K562 (cell line): ENCODE data around the gene TCF12. TPM values are rescaled to one million over a fixed set of nuclear protein-coding genes. Genes with fewer than 3 reads are reported as not detected.

Experiments
- ATAC-seq: fragments of 200-7000 bp; cut with Tn5 transposase; 3 replicates; pipeline ENCODE4 v1.9.1; 2020; ENCODE audit warnings: moderate library complexity
- BruUV-seq: library from RNA; stranded (reverse); fragments of 400-500 nt; replicated peaks from 2 replicates; lab custom pipeline; 2021; lab: Mats Ljungman, UMichigan
- CTCF ChIA-PET: fragments of 300-600 bp; formaldehyde crosslinking; extraction: SDS; loops from one replicate; lab custom pipeline; 2021; ENCODE audit warnings: low intra/inter-chr PET ratio; lab: Yijun Ruan, JAX
- POLR2A ChIA-PET: fragments of 300-600, 350-650 bp; sonication (Branson Sonifier 250); formaldehyde crosslinking; extraction: SDS; loops from one replicate; lab custom pipeline; 2021; ENCODE audit warnings: antibody characterized with exemption, inconsistent platforms; lab: Yijun Ruan, JAX
- DNase-seq, 4 experiments: peaks; one replicate each; pipeline versions ENCODE4 v3.0.0 to v3.0.0-alpha.2; 2011 to 2018; ENCODE audit warnings: low spot score in 3 of 4, mixed read lengths in 3 of 4; ENCODE audit errors: extremely low read depth in 1 of 4
- FAIRE-seq: peaks from 2 replicates; lab custom pipeline; 2011; peaks lifted over from hg19 to GRCh38; lab: Jason Lieb, UNC
- H2AFZ ChIP-seq: 2 replicates; pipeline ENCODE4 v1.6.0; 2011; ENCODE audit warnings: low read depth, low read length, control low read depth, inconsistent platforms
- H3K27ac ChIP-seq: fragments of 200-600 bp; 3 replicates; pipeline ENCODE4 v1.8.0; 2011; ENCODE audit warnings: low read depth, mild to moderate bottlenecking, control low read depth, inconsistent platforms, low read length, moderate library complexity, mixed read lengths; ENCODE audit errors: extremely low read depth
- H3K27me3 ChIP-seq, 2 experiments: fragments of 300-600 bp in 1 of 2; 2 replicates in 1 of 2; 3 replicates in 1 of 2; pipeline versions ENCODE4 v1.6.0 to v1.8.0; 2011; ENCODE audit warnings: inconsistent platforms in 2 of 2, low read length in 2 of 2, mild to moderate bottlenecking in 1 of 2, mixed read lengths in 1 of 2, moderate library complexity in 1 of 2; ENCODE audit not compliant: control insufficient read depth in 2 of 2, insufficient read depth in 2 of 2
- H3K36me3 ChIP-seq: fragments of 300-600 bp; 3 replicates; pipeline ENCODE4 v1.8.0; 2011; ENCODE audit warnings: mild to moderate bottlenecking, low read length, inconsistent platforms; ENCODE audit not compliant: control insufficient read depth, insufficient read depth
- H3K4me1 ChIP-seq, 2 experiments: fragments of 200-600 bp in 1 of 2; replicated peaks in 1 of 2; 2 replicates in 1 of 2; 3 replicates in 1 of 2; pipeline versions ENCODE4 v1.5.1 to v1.8.0; 2011; ENCODE audit warnings: inconsistent platforms in 2 of 2, low read length in 2 of 2, mild to moderate bottlenecking in 1 of 2, mixed read lengths in 1 of 2, moderate library complexity in 1 of 2; ENCODE audit not compliant: control insufficient read depth in 2 of 2, insufficient read depth in 2 of 2
- H3K4me2 ChIP-seq: 2 replicates; pipeline ENCODE4 v1.6.1; 2011; ENCODE audit warnings: low read length, control low read depth, inconsistent platforms, mixed read lengths; ENCODE audit not compliant: insufficient read depth
- H3K4me3 ChIP-seq: fragments of 200-600 bp; sonication (generic), shearing (Covaris generic); 2 replicates; pipeline ENCODE4 v1.5.1; 2016; ENCODE audit warnings: control low read depth, inconsistent platforms
- H3K79me2 ChIP-seq: fragments of 200-600 bp; 3 replicates; pipeline ENCODE4 v1.8.0; 2011; ENCODE audit warnings: low read length, inconsistent platforms; ENCODE audit not compliant: control insufficient read depth, insufficient read depth
- H3K9ac ChIP-seq, 2 experiments: 2 replicates each; pipeline versions ENCODE4 v1.6.0 to v1.6.1; 2011; ENCODE audit warnings: low read depth in 2 of 2, low read length in 2 of 2, control low read depth in 1 of 2, inconsistent platforms in 1 of 2, mild to moderate bottlenecking in 1 of 2, mixed read lengths in 1 of 2; ENCODE audit not compliant: insufficient read depth in 1 of 2
- H3K9me1 ChIP-seq: one replicate; pipeline ENCODE4 v1.6.0; 2011; ENCODE audit warnings: inconsistent platforms, mild to moderate bottlenecking, low read length, moderate library complexity; ENCODE audit not compliant: control insufficient read depth, insufficient read depth
- H3K9me3 ChIP-seq: replicated peaks from 2 replicates; pipeline ENCODE4 v1.5.1; 2011; ENCODE audit warnings: low read depth, low read length, inconsistent platforms; ENCODE audit not compliant: control insufficient read depth, insufficient read depth
- H4K20me1 ChIP-seq: replicated peaks from 2 replicates; pipeline ENCODE4 v1.6.1; 2011; ENCODE audit warnings: low read length, inconsistent platforms, mixed read lengths; ENCODE audit not compliant: control insufficient read depth, insufficient read depth
- ERF ChIP-seq: fragments of 450-650 bp; formaldehyde crosslinking; IDR thresholded peaks from 2 replicates; pipeline ENCODE4 v1.4.0; 2020; ENCODE audit warnings: mild to moderate bottlenecking, mixed read lengths
- ETV5 ChIP-seq: sonication (generic); formaldehyde crosslinking; IDR thresholded peaks from 2 replicates; pipeline ENCODE4 v1.4.0; 2020; ENCODE audit warnings: low read depth, mild to moderate bottlenecking, missing genetic modification reagents
- FOXK1 ChIP-seq: sonication (generic); formaldehyde crosslinking; IDR thresholded peaks from 2 replicates; pipeline ENCODE4 v1.8.0; 2022; ENCODE audit warnings: missing genetic modification reagents, mild to moderate bottlenecking, borderline replicate concordance
- GTF2B ChIP-seq: IDR thresholded peaks from 2 replicates; pipeline ENCODE4 v1.6.1; 2011; ENCODE audit not compliant: insufficient read length; ENCODE audit errors: extremely low read depth
- POLR2A ChIP-seq: fragments of 450-650 bp; conservative IDR thresholded peaks from 2 replicates; pipeline ENCODE4 v1.6.1; 2016
- STAT5B ChIP-seq: fragments of 250-450 bp; sonication (Bioruptor Pico); IDR thresholded peaks from 2 replicates; pipeline ENCODE4 v1.8.0; 2021; ENCODE audit warnings: mild to moderate bottlenecking, inconsistent platforms
- ZNF354B ChIP-seq: fragments of 250-450 bp; sonication (Bioruptor Pico); IDR thresholded peaks from 2 replicates; pipeline ENCODE4 v1.4.0; 2020
- ZNF395 ChIP-seq: fragments of 200-800 bp; sonication (Bioruptor generic); IDR thresholded peaks from 2 replicates; pipeline ENCODE4 v1.6.1; 2017; ENCODE audit warnings: missing genetic modification characterization, missing compliant biosample characterization
- ZNF431 ChIP-seq: sonication (generic); formaldehyde crosslinking; IDR thresholded peaks from 2 replicates; pipeline ENCODE4 v1.8.0; 2022; ENCODE audit warnings: mild to moderate bottlenecking, missing genetic modification reagents
- WGBS: fragments of 100-300 bp; shearing (Covaris generic); methylation state at CpG from one replicate; pipeline ENCODE4 v1.1.6; 2016; ENCODE audit warnings: low coverage, mixed read lengths; ENCODE audit not compliant: insufficient coverage; ENCODE audit errors: missing lambda C conversion rate; 5-methylcytosine and 5-hydroxymethylcytosine counted together
- in situ Hi-C: fragments of 300-500 bp; cut with MboI; formaldehyde crosslinking; loops from 4 replicates; pipeline ENCODE4 v1.15.0; 2018; ENCODE audit warnings: inconsistent platforms, mixed read lengths
- intact Hi-C: fragments of 100-400 bp; cut with micrococcal nuclease; formaldehyde crosslinking; loops from 2 replicates; pipeline ENCODE4 v1.14.2; 2022
- polyA plus RNA-seq, 8 experiments: library from polyadenylated mRNA; depleted of rRNA in 4 of 8; stranded (reverse) in 5 of 8; unstranded in 3 of 8; fragments of >200 nt; fragmentation: Nextera tagmentation in 2 of 8; fragmentation: Illumina TruSeq in 1 of 8; extraction: Ambion mirVana in 2 of 8; extraction: Trizol in 1 of 8; gene quantifications; 2 replicates each; pipeline versions ENCODE4 v1.2.1 to v1.2.3, GENCODE V29; 2011 to 2014; ENCODE audit warnings: inconsistent platforms in 1 of 8, missing spikeins in 1 of 8
- total RNA-seq, 7 experiments: library from RNA; depleted of rRNA in 6 of 7; stranded (reverse); fragments of >200 nt in 6 of 7; fragmentation: Illumina TruSeq in 2 of 7; extraction: Trizol in 2 of 7; gene quantifications; 2 replicates each; pipeline versions ENCODE4 v1.2.1 to v1.2.3, GENCODE V29; 2011 to 2021; ENCODE audit warnings: low replicate concordance in 1 of 7
- TF ChIP-seq, protein P1 (sequence below), 2 experiments: fragments of 450-650 bp; formaldehyde crosslinking in 1 of 2; IDR thresholded peaks; 2 replicates each; pipeline versions ENCODE4 v1.4.0 to v1.6.1; 2014 to 2020; ENCODE audit warnings: mild to moderate bottlenecking in 2 of 2, borderline replicate concordance in 1 of 2, low read depth in 1 of 2

Gene TCF12
- total and polyA plus RNA-seq, 9 of the 15 experiments (the other 6 are each of a cell fraction or from before 2014, with no cell fraction given) = 10.5 to 132 (median 52.9) TPM

GRCh38 chr15:57282686-57283085, 364.2 kb downstream of the TCF12 start:
- H2AFZ ChIP-seq = no peak overlapping the region
- peaks cover 72% of the 10 kb centered on the region for H3K36me3 ChIP-seq

More at GRCh38 chr15:57282686-57283085, 364.2 kb downstream of the TCF12 start:
- no TSS peak for BruUV-seq
- ATAC-seq (no peak), FAIRE-seq (no peak), DNase-seq (no peak)
- no peaks in the 10 kb centered on the region for H3K27me3 ChIP-seq
- H3K79me2 ChIP-seq = no peaks in the 10 kb centered on the region
- no peaks in the 10 kb centered on the region for H3K9me1 ChIP-seq
- H3K9ac ChIP-seq = no peak overlapping the region
- H3K27ac ChIP-seq = no peak overlapping the region
- TF ChIP-seq FOXK1 (CRISPR knock-in tag) (no peak), POLR2A (no peak), GTF2B (no peak), ETV5 (no peak), ZNF395 (CRISPR knock-in tag) (no peak), ZNF431 (CRISPR knock-in tag) (no peak), ZNF354B (CRISPR knock-in tag) (no peak), STAT5B (CRISPR knock-in tag) (no peak), ERF (CRISPR knock-in tag) (no peak)
- TF ChIP-seq, protein P1, sequence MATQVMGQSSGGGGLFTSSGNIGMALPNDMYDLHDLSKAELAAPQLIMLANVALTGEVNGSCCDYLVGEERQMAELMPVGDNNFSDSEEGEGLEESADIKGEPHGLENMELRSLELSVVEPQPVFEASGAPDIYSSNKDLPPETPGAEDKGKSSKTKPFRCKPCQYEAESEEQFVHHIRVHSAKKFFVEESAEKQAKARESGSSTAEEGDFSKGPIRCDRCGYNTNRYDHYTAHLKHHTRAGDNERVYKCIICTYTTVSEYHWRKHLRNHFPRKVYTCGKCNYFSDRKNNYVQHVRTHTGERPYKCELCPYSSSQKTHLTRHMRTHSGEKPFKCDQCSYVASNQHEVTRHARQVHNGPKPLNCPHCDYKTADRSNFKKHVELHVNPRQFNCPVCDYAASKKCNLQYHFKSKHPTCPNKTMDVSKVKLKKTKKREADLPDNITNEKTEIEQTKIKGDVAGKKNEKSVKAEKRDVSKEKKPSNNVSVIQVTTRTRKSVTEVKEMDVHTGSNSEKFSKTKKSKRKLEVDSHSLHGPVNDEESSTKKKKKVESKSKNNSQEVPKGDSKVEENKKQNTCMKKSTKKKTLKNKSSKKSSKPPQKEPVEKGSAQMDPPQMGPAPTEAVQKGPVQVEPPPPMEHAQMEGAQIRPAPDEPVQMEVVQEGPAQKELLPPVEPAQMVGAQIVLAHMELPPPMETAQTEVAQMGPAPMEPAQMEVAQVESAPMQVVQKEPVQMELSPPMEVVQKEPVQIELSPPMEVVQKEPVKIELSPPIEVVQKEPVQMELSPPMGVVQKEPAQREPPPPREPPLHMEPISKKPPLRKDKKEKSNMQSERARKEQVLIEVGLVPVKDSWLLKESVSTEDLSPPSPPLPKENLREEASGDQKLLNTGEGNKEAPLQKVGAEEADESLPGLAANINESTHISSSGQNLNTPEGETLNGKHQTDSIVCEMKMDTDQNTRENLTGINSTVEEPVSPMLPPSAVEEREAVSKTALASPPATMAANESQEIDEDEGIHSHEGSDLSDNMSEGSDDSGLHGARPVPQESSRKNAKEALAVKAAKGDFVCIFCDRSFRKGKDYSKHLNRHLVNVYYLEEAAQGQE (IDR thresholded peaks at IDR 0.05; ENCODE audit: borderline replicate concordance) = no peak
- TF ChIP-seq, protein P1 (CRISPR knock-in tag; IDR thresholded peaks at IDR 0.05; ENCODE audit: low read depth) = no peak
- in situ Hi-C loops = no loop called here
- CTCF ChIA-PET = no interaction called here
- no peak overlapping the region for H3K4me3 ChIP-seq
- no peaks in the 10 kb centered on the region for H4K20me1 ChIP-seq
- H3K4me1 ChIP-seq = peaks cover 0 to 2% of the 10 kb centered on the region in 2 experiments; a peak in 1 of 5 replicates
- 89% methylated on average over 3 of the region's 3 CpGs for WGBS
- H3K4me2 ChIP-seq = no peak overlapping the region
- no peaks in the 10 kb centered on the region for H3K9me3 ChIP-seq
- intact Hi-C loops = no loop called here
- POLR2A ChIA-PET = no interaction called here
